ENCODE measurements around the gene ZNF10.

Gene ZNF10

GRCh38 chr12:133130038-133130807 lies at the start of gene ZNF10, which contains the start of gene ZNF891:
Gene ZNF10 (plus strand): TSS chr12:133130627. CDS start chr12:133144493, 13,866 bp downstream.
Gene ZNF891 (minus strand): TSS chr12:133130274. CDS start chr12:133121918, 8,356 bp downstream.
- peaks cover 19% of the 10 kb centered on the region for H3K4me1 Mint-ChIP-seq
- peak within 1 kb of the TSS; percentile 97 to 99 for H3K27ac Mint-ChIP-seq
- peak within 1 kb of the TSS; percentile 87 to 99 for H3K4me3 Mint-ChIP-seq
- peak; percentile 94 for ATAC-seq
- peak; percentile 98 for DNase-seq
- peaks cover 40% of the 10 kb centered on the region in 2 donors for H3K9me3 Mint-ChIP-seq
- H3K27me3 Mint-ChIP-seq: no peaks in the 10 kb centered on the region

DNA sequence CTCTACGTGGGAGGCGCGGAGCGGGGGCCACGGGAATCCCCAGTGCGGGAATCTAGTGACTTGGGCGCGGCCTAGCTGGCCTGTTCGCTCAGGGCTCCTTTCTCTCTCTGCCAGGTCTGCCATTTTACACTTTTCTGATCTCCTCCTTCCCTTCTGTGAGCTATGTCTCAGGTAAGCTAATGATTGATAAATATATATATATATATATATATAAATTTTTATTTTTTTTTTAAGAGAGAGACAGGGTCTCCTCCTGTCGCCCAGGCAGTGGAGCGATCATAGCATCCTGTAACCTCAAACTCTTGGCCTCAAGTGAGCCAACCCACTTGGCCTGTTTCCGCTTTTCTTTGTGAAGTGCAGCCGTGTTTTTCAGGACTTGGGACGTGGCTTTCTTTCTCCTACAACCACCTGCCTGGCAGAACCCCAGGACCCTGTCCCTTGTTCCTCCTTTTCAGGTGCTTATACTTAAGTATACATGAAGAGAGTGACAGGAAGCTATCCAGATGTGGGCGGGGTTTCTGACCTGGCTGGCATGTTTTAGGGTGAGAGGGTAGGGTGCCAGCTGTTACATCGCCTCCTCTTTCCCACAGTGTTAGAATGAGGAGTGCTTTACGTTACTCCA lies 49.2 kb upstream of the ZNF10 start:
- DNase-seq (peak; percentile 9 to 22), ATAC-seq (no peak)
- H3K27me3 Mint-ChIP-seq: no peaks in the 10 kb centered on the region
- peaks cover 38 to 54% of the 10 kb centered on the region in 2 donors for H3K9me3 Mint-ChIP-seq
- H3K27ac Mint-ChIP-seq: no peak overlapping the region
- no peak overlapping the region for H3K4me3 Mint-ChIP-seq
- peaks cover 9% of the 10 kb centered on the region for H3K4me1 Mint-ChIP-seq

DNA sequence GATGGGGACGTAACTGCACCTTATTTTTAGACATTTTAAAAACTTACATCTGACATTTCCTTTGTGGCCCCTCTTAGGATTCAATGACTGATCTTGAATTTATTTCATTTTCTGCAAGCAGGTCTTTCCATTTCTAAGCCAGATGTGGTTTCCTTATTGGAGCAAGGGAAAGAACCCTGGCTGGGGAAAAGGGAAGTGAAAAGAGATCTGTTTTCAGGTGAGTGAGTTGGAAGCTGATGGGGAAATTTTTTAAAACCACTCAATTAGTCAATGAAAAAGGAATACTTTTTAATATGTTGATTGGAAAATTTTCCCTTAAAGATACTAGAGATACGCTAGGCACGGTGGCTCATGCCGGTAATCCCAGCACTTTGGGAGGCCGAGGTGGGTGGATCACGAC lies 47.1 kb upstream of the ZNF10 start:
- peaks cover 9% of the 10 kb centered on the region for H3K4me1 Mint-ChIP-seq
- no peak overlapping the region for H3K27ac Mint-ChIP-seq
- H3K9me3 Mint-ChIP-seq: peaks cover 29 to 49% of the 10 kb centered on the region in 2 donors
- H3K4me3 Mint-ChIP-seq: no peak overlapping the region
- DNase-seq: no peak
- no peak for ATAC-seq
- H3K27me3 Mint-ChIP-seq: no peaks in the 10 kb centered on the region

GRCh38 chr12:133105620-133106019 lies 24.8 kb upstream of the ZNF10 start:
- no peak overlapping the region for H3K4me3 Mint-ChIP-seq
- H3K4me1 Mint-ChIP-seq: no peaks in the 10 kb centered on the region
- H3K9me3 Mint-ChIP-seq: peaks cover 71 to 75% of the 10 kb centered on the region in 2 donors
- no peak for DNase-seq
- ATAC-seq: no peak
- no peak overlapping the region for H3K27ac Mint-ChIP-seq
- no peaks in the 10 kb centered on the region for H3K27me3 Mint-ChIP-seq

- ATAC-seq (no peak), DNase-seq (no peak)
- no peaks in the 10 kb centered on the region for H3K27me3 Mint-ChIP-seq
- H3K9me3 Mint-ChIP-seq: peaks cover 64 to 75% of the 10 kb centered on the region in 2 donors
- no peaks in the 10 kb centered on the region for H3K4me1 Mint-ChIP-seq
- H3K4me3 Mint-ChIP-seq: no peak overlapping the region
- no peak overlapping the region for H3K27ac Mint-ChIP-seq
Observed at GRCh38 chr12:133106253-133106652, 24.2 kb upstream of the ZNF10 start.

- ATAC-seq (no peak), DNase-seq (no peak)
- Mint-ChIP-seq H3K27me3 (no peaks in the 10 kb centered on the region), H3K27ac (no peak overlapping the region), H3K4me3 (no peak overlapping the region), H3K9me3 (peaks cover 62 to 72% of the 10 kb centered on the region in 2 donors), H3K4me1 (no peaks in the 10 kb centered on the region)
Observed at GRCh38 chr12:133107121-133107520, 23.3 kb upstream of the ZNF10 start.

GRCh38 chr12:133108150-133108549 lies 22.3 kb upstream of the ZNF10 start:
- no peak overlapping the region for H3K27ac Mint-ChIP-seq
- H3K4me3 Mint-ChIP-seq: no peak overlapping the region
- no peaks in the 10 kb centered on the region for H3K27me3 Mint-ChIP-seq
- no peaks in the 10 kb centered on the region for H3K4me1 Mint-ChIP-seq
- peaks cover 56 to 76% of the 10 kb centered on the region in 2 donors for H3K9me3 Mint-ChIP-seq
- ATAC-seq (no peak), DNase-seq (no peak)

DNA sequence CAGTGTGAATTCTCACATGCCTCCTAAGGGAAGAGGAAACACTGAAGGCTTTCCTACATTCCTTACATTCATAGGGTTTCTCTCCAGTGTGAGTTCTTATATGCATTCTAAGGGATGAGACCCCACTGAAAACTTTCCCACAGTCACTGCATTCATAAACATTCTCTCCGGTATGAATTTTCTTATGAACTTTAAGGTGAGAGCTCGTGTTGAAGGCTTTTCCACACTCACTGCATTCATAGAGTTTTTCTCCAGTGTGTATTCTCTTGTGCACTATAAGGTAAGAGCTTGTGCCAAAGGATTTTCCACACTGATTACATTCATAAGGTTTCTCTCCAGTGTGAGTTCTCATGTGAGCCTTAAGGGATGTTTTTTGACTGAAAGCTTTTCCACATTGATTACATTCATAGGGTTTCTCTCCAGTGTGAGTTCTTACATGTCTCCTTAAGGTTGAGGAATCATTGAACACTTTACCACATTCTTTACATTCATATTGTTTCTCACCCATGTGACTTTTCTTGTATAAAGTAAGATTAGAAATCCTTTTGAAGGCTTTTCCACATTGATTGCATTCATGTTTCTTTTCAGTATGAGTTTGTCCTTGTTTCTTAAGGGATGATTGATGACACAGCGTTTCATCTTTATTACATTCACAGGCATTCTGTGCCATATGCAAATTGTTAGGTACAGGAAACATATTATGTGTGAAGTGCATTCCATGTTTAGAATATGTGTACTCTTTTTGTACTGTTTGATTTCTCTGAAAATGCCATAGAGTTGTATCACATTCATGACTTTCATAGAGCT lies 9.8 kb upstream of the ZNF10 start:
- no peak overlapping the region for H3K27ac Mint-ChIP-seq
- no peaks in the 10 kb centered on the region for H3K27me3 Mint-ChIP-seq
- DNase-seq: no peak
- H3K4me3 Mint-ChIP-seq: no peak overlapping the region
- peaks cover 66 to 67% of the 10 kb centered on the region in 2 donors for H3K9me3 Mint-ChIP-seq
- no peaks in the 10 kb centered on the region for H3K4me1 Mint-ChIP-seq
- no peak for ATAC-seq

DNA sequence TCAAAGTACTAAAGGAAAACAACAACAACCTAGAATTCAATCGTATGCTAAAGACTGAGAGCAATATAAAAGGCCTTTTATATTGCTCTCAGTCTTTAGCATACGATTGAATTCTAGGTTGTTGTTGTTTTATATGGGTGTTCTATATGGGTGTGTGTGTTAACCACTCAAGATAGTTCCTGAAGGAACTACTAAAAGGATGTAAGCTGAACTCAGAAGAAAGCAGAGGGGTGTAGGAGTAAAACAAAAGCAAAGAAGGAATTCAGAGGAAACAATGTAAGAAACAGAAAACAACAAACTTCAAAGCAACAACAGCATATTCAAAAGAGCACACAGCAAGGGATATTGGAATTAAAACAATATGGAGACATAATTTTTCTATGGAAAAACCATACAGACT lies 5.8 kb upstream of the ZNF10 start:
- ATAC-seq: no peak
- DNase-seq: no peak
- peaks cover 6% of the 10 kb centered on the region for H3K4me1 Mint-ChIP-seq
- H3K27me3 Mint-ChIP-seq: no peaks in the 10 kb centered on the region
- peaks cover 49 to 56% of the 10 kb centered on the region in 2 donors for H3K9me3 Mint-ChIP-seq
- no peak overlapping the region for H3K4me3 Mint-ChIP-seq
- H3K27ac Mint-ChIP-seq: no peak overlapping the region

GRCh38 chr12:133129368-133130037 lies 924 bp upstream of the ZNF10 start:
- Mint-ChIP-seq H3K27ac (peak overlapping the region; percentile 97 to 99), H3K4me1 (peaks cover 19% of the 10 kb centered on the region), H3K27me3 (no peaks in the 10 kb centered on the region), H3K9me3 (peaks cover 38 to 39% of the 10 kb centered on the region in 2 donors), H3K4me3 (peak overlapping the region; percentile 87 to 99)
- no peak for DNase-seq
- ATAC-seq: peak; percentile 26

DNA sequence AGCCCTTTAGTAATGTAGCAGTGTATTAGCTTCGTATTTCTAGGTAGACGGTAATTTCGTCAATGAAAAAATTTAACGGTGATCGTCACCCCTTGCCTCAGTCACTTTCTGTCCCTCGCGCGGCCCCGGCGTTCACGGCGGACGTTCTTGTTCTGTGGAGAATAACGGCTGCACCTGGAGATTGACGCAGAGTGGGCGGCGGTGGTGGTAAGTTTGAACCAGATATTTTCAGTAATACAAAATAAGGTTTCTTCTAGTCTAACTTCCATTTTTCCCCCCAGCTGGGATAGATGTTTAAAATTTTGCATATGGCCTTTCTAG lies 341 bp downstream of the ZNF10 start:
- Mint-ChIP-seq H3K27ac (peak overlapping the region; percentile 97 to 99), H3K27me3 (no peaks in the 10 kb centered on the region), H3K4me3 (peak overlapping the region; percentile 87 to 99), H3K4me1 (peaks cover 19% of the 10 kb centered on the region), H3K9me3 (peaks cover 41% of the 10 kb centered on the region in 2 donors)
- ATAC-seq (peak; percentile 5), DNase-seq (no peak)

- H3K9me3 Mint-ChIP-seq: peaks cover 55 to 68% of the 10 kb centered on the region in 2 donors
- ATAC-seq (no peak), DNase-seq (no peak)
- H3K4me1 Mint-ChIP-seq: peaks cover 7% of the 10 kb centered on the region
- peak overlapping the region in 1 of 2 donors; percentile 6 for H3K27ac Mint-ChIP-seq
- H3K4me3 Mint-ChIP-seq: no peak overlapping the region
- H3K27me3 Mint-ChIP-seq: no peaks in the 10 kb centered on the region
Observed at GRCh38 chr12:133135747-133136146, 5.3 kb downstream of the ZNF10 start.

DNA sequence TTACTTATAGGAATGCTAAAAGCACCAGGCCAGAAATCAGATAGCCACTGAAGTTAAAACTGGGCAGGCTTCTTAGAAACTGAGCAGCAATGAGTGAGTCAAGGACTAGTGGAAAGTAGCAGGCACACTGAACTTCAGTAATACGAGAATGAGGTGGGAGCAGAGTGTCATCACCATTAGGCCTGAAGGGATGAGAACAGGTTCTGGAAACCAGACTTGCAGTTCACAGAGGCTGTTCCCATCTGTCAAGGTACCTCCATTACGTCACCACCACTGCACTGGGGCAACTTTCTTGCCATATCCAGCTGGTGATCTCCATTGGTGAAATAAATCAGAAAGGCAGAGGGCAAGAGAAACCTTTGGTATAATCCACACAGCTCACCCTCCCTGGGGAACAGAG lies 15.6 kb downstream of the ZNF10 start:
- H3K9me3 Mint-ChIP-seq: peaks cover 45 to 58% of the 10 kb centered on the region in 2 donors
- H3K27me3 Mint-ChIP-seq: no peaks in the 10 kb centered on the region
- H3K27ac Mint-ChIP-seq: no peak overlapping the region
- DNase-seq (no peak), ATAC-seq (no peak)
- no peaks in the 10 kb centered on the region for H3K4me1 Mint-ChIP-seq
- no peak overlapping the region for H3K4me3 Mint-ChIP-seq

- no peak for ATAC-seq
- H3K4me3 Mint-ChIP-seq: no peak overlapping the region
- peaks cover 59 to 88% of the 10 kb centered on the region in 2 donors for H3K9me3 Mint-ChIP-seq
Observed at GRCh38 chr12:133156125-133156690, 25.8 kb downstream of the ZNF10 start.

DNA sequence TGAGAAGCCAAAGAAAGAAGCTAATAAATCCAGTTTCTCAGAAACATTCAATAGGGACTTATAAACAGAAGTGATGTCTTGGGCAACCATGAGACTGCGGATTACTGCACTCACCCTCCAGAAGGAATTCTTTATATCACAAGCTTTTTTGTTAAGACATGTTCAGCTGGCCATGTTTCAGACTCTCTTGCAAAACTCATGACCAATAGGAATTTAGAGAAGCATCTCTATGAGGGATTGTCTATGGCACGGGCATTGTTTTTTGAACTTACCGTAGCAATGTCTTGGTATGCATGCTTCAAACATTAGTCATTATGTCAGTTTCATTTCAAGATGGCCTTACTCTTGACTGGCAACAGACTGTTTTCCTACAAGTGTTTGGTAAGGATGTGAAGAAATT lies 35.3 kb downstream of the ZNF10 start:
- no peaks in the 10 kb centered on the region for H3K4me1 Mint-ChIP-seq
- ATAC-seq (no peak), DNase-seq (no peak)
- H3K27ac Mint-ChIP-seq: no peak overlapping the region
- H3K4me3 Mint-ChIP-seq: no peak overlapping the region
- peaks cover 39 to 48% of the 10 kb centered on the region in 2 donors for H3K9me3 Mint-ChIP-seq
- H3K27me3 Mint-ChIP-seq: no peaks in the 10 kb centered on the region

More at GRCh38 chr12:133156125-133156690, 25.8 kb downstream of the ZNF10 start:
- H3K27me3 Mint-ChIP-seq: no peaks in the 10 kb centered on the region
- no peak for DNase-seq
- no peak overlapping the region for H3K27ac Mint-ChIP-seq
- H3K4me1 Mint-ChIP-seq: no peaks in the 10 kb centered on the region

All from stimulated activated naive CD8-positive, alpha-beta T cell treated with anti-CD3 and anti-CD28 coated beads, Interleukin-15, amount 100 ng/mL, for 72 hours (primary cell).